H1 (cell line): Measurements from ENCODE around the gene CFAP58. TPM values are rescaled to one million over a fixed set of nuclear protein-coding genes. Genes with fewer than 3 reads are reported as not detected.

Experiments used
- CTCF ChIP-seq, 3 experiments: IDR thresholded peaks; 1 replicate in 2 of 3; 2 replicates in 1 of 3; pipeline versions ENCODE4 v1.5.1 to v1.6.1; 2011; ENCODE audit warnings: low read length in 3 of 3, mild to moderate bottlenecking in 3 of 3, inconsistent platforms in 2 of 3, low read depth in 1 of 3, moderate library complexity in 1 of 3; ENCODE audit not compliant: insufficient read depth in 1 of 3; ENCODE audit errors: control extremely low read depth in 1 of 3
- FOSL1 ChIP-seq: IDR thresholded peaks from 2 replicates; pipeline ENCODE4 v1.6.1; 2011; ENCODE audit warnings: mild to moderate bottlenecking, low read depth, low read length, moderate library complexity; ENCODE audit not compliant: insufficient read depth
- JUND ChIP-seq: IDR thresholded peaks from 2 replicates; pipeline ENCODE4 v1.6.1; 2011; ENCODE audit warnings: mild to moderate bottlenecking, improper control_type of control experiment, low read length
- POU5F1 ChIP-seq: IDR thresholded peaks from 2 replicates; pipeline ENCODE4 v1.6.1; 2011; ENCODE audit warnings: low read depth, mild to moderate bottlenecking, low read length, moderate library complexity
- SIX5 ChIP-seq: IDR thresholded peaks from 2 replicates; pipeline ENCODE4 v1.6.1; 2011; ENCODE audit warnings: mild to moderate bottlenecking, low read depth, low read length
- USF2 ChIP-seq: IDR thresholded peaks from 2 replicates; pipeline ENCODE4 v1.6.1; 2011; ENCODE audit warnings: low read length, improper control_type of control experiment
- polyA plus RNA-seq, 7 experiments: library from polyadenylated mRNA; depleted of rRNA in 3 of 7; stranded (reverse) in 5 of 7; unstranded in 2 of 7; fragments of >200 nt in 5 of 7; fragments of 200-250 nt in 2 of 7; gene quantifications; 1 replicate in 5 of 7; 2 replicates in 1 of 7; 4 replicates in 1 of 7; pipeline versions ENCODE4 v1.2.1 to v1.2.3, GENCODE V29; 2011 to 2013; ENCODE audit warnings: missing spikeins in 2 of 7, mixed read lengths in 2 of 7
- total RNA-seq: library from RNA; stranded (reverse); fragmentation: NEBNext Ultra II Directional; extraction: Animal tissue kit (Norgen Biotek cat#: 25700); gene quantifications from 2 replicates; pipeline ENCODE4 v1.2.1, GENCODE V29; 2021

The CFAP58 gene
- total and polyA plus RNA-seq, 2 of the 8 experiments (the other 6 are each of a cell fraction or from before 2014, with no cell fraction given), result 0.32 to 0.71 TPM

GRCh38 chr10:104485632-104486031, 132.0 kb downstream of the CFAP58 start (continued):
- peak in 2 of 3 experiments; percentile 43 to 66; a peak in 3 of 4 replicates for TF ChIP-seq CTCF (IDR thresholded peaks at IDR 0.05; ENCODE audit: control extremely low read depth in 1 of 3, insufficient read depth in 1 of 3, low read depth in 1 of 3, low read length in 3 of 3)
- no peak for TF ChIP-seq SIX5
- TF ChIP-seq FOSL1, result no peak
- TF ChIP-seq USF2, result no peak
- no peak for TF ChIP-seq JUND
- TF ChIP-seq POU5F1, result no peak
